Activated B cell treated with CpG ODN at 0.5 μM for 24 hours (primary cell): ENCODE measurements around the gene BACE2. TPM values are rescaled to one million over a fixed set of nuclear protein-coding genes. Genes with fewer than 3 reads are reported as not detected.
"Not testable (repeated sequence)": the region's sequence is repeated elsewhere in the genome, so short reads cannot be mapped to it uniquely, and the experiment has no call there.

Experiments
- ATAC-seq: fragments of 200-7000 bp; cut with Tn5 transposase; one replicate; pipeline ENCODE4 v1.10.0; 2021; ENCODE audit warnings: low read depth, mild to moderate bottlenecking, moderate library complexity
- CTCF ChIA-PET: fragments of 350-600 bp; sonication (Branson Sonifier 250); formaldehyde crosslinking; loops from one replicate; lab custom pipeline; 2021; ENCODE audit warnings: antibody characterized with exemption; lab: Charles Lee
- POLR2A ChIA-PET: fragments of 350-600 bp; sonication (Branson Sonifier 250); formaldehyde crosslinking; loops from one replicate; lab custom pipeline; 2021; ENCODE audit warnings: antibody characterized with exemption; lab: Charles Lee
- DNase-seq: peaks from one replicate; pipeline ENCODE4 v3.0.0; 2022
- H3K27ac Mint-ChIP-seq: one replicate; pipeline ENCODE4 v1.8.0; 2020; ENCODE audit warnings: mixed read lengths
- H3K27me3 Mint-ChIP-seq: one replicate; pipeline ENCODE4 v1.8.0; 2021; ENCODE audit warnings: mixed read lengths
- H3K36me3 Mint-ChIP-seq: one replicate; pipeline ENCODE4 v1.8.0; 2021; ENCODE audit warnings: low read depth, mixed read lengths
- H3K4me1 Mint-ChIP-seq: one replicate; pipeline ENCODE4 v1.8.0; 2021; ENCODE audit warnings: mixed read lengths
- H3K4me3 Mint-ChIP-seq: one replicate; pipeline ENCODE4 v1.8.0; 2020; ENCODE audit warnings: mild to moderate bottlenecking, mixed read lengths
- H3K9me3 Mint-ChIP-seq: one replicate; pipeline ENCODE4 v1.8.0; 2020; ENCODE audit warnings: mixed read lengths
- intact Hi-C: fragments of 100-400 bp; cut with micrococcal nuclease; formaldehyde crosslinking; loops from one replicate; pipeline ENCODE4 v1.15.1; 2024
- total RNA-seq: library from RNA; stranded (reverse); gene quantifications from 2 replicates; pipeline ENCODE4 v1.2.3, GENCODE V29; 2022
- TF ChIP-seq, protein P1 (sequence below): fragments of 200-600 bp; IDR thresholded peaks from one replicate; pipeline ENCODE4 v1.8.0; 2022; ENCODE audit warnings: antibody characterized with exemption, mild to moderate bottlenecking

The BACE2 gene
- total RNA-seq, 1 donor from 2014 or later, result 17.1 TPM

DNA sequence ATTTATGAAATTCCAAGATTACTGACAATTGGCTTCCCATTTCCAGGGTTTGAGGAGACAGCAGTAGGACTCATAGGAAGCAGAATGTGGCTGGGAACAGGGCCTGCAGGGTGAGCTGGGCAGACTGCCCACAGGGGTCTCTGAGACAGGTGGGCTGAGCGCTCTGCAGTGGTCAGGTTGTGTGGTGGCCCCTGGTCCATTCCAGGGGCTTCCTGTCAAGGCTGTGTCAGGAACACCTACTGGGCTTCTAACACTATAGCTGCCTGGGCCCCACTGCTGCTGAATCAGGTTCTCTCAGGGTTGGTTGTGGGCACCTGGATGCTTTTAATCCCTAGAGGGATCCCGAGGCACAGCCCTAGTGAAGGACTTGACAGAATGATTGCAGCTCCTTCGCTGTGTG, 72.1 kb downstream of the BACE2 start:
- H3K36me3 Mint-ChIP-seq, result peaks cover 65% of the 10 kb centered on the region
- ChIA-PET CTCF (no interaction called here), POLR2A (no interaction called here)
- no peaks in the 10 kb centered on the region for H3K27me3 Mint-ChIP-seq
- ATAC-seq, result no peak
- intact Hi-C loops, result no loop called here
- no peak overlapping the region for H3K4me3 Mint-ChIP-seq
- TF ChIP-seq, protein P1, sequence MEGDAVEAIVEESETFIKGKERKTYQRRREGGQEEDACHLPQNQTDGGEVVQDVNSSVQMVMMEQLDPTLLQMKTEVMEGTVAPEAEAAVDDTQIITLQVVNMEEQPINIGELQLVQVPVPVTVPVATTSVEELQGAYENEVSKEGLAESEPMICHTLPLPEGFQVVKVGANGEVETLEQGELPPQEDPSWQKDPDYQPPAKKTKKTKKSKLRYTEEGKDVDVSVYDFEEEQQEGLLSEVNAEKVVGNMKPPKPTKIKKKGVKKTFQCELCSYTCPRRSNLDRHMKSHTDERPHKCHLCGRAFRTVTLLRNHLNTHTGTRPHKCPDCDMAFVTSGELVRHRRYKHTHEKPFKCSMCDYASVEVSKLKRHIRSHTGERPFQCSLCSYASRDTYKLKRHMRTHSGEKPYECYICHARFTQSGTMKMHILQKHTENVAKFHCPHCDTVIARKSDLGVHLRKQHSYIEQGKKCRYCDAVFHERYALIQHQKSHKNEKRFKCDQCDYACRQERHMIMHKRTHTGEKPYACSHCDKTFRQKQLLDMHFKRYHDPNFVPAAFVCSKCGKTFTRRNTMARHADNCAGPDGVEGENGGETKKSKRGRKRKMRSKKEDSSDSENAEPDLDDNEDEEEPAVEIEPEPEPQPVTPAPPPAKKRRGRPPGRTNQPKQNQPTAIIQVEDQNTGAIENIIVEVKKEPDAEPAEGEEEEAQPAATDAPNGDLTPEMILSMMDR, result no peak
- DNase-seq, result no peak
- peaks cover 20% of the 10 kb centered on the region for H3K4me1 Mint-ChIP-seq
- no peaks in the 10 kb centered on the region for H3K9me3 Mint-ChIP-seq
- H3K27ac Mint-ChIP-seq, result no peak overlapping the region

DNA sequence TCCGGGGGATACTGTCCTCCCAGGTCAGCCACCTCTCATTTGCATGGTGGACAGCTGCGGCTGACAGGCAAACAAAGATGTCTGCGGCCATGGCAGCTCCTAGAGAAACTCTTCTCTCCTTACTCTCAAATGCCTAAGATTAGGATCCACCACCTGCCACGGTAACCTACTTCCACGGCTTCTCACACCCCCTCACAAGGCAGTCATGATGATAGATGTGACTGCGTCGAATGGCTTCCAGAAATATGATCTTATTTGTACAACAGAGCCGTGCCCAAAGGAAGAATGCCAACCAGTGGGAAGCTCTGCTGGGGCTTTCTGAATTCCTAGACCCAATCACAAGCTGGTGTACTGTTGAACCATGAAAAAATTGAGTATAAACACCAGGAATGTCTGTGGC, 73.4 kb downstream of the BACE2 start:
- ChIA-PET CTCF (no interaction called here), POLR2A (no interaction called here)
- Mint-ChIP-seq H3K9me3 (no peaks in the 10 kb centered on the region), H3K4me1 (peaks cover 9% of the 10 kb centered on the region), H3K36me3 (peaks cover 72% of the 10 kb centered on the region), H3K4me3 (no peak overlapping the region), H3K27me3 (no peaks in the 10 kb centered on the region), H3K27ac (peak overlapping the region; percentile 63)
- intact Hi-C loops, result no loop called here
- ATAC-seq, result no peak
- TF ChIP-seq, protein P1, result no peak
- DNase-seq, result no peak

DNA sequence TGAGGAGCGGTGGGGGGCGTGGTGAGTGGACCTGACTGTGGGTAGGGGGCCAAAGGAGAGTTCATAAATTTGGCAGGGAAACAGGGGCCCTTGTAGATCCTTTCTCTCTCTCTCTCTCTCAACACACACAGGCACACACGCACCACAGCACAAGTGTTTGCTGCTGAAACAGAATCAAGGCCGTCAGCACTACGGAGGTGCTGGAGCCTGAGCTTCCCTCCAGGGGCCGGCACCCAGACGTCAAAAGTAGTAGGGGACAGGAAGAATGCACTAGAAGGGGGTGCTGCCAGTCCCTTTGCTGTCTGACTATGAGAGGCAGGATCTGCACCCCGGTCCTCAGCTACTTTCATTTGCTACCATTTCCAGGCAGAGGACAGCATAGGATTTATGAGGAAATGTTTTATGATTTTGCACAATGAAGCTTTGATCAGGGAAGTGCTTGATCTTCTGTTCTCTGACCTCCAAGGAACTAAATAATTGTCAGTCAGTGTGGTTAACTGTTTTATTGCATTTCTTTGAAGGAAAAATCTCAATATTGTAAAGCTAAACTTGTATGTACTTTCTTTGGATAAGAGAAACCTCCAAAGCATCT, 74.4 kb downstream of the BACE2 start:
- ChIA-PET POLR2A (no interaction called here), CTCF (no interaction called here)
- Mint-ChIP-seq H3K9me3 (no peaks in the 10 kb centered on the region), H3K4me3 (no peak overlapping the region), H3K27ac (no peak overlapping the region), H3K4me1 (peaks cover 7% of the 10 kb centered on the region), H3K27me3 (no peaks in the 10 kb centered on the region), H3K36me3 (peaks cover 74% of the 10 kb centered on the region)
- intact Hi-C loops, result no loop called here
- TF ChIP-seq, protein P1, result no peak
- no peak for DNase-seq
- no peak for ATAC-seq

DNA sequence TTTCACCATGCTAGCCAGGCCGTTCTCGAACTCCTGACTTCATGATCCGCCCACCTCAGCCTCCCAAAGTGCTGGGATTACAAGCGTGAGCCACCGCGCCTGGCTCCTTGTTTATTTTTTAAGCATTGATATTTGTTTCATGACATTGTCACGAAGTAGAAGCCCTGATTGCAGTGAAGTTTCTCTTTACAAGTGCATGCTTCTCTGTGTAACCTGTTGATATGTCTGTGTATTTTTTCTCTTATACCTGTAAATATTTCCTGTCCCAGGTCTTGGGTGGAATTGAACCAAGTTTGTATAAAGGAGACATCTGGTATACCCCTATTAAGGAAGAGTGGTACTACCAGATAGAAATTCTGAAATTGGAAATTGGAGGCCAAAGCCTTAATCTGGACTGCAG, 75.1 kb downstream of the BACE2 start:
- Mint-ChIP-seq H3K27me3 (no peaks in the 10 kb centered on the region), H3K4me3 (no peak overlapping the region), H3K4me1 (peaks cover 7% of the 10 kb centered on the region), H3K9me3 (no peaks in the 10 kb centered on the region), H3K27ac (no peak overlapping the region), H3K36me3 (peaks cover 74% of the 10 kb centered on the region)
- ChIA-PET POLR2A (no interaction called here), CTCF (no interaction called here)
- ATAC-seq (no peak), DNase-seq (no peak)
- intact Hi-C loops, result no loop called here
- TF ChIP-seq, protein P1, result no peak

DNA sequence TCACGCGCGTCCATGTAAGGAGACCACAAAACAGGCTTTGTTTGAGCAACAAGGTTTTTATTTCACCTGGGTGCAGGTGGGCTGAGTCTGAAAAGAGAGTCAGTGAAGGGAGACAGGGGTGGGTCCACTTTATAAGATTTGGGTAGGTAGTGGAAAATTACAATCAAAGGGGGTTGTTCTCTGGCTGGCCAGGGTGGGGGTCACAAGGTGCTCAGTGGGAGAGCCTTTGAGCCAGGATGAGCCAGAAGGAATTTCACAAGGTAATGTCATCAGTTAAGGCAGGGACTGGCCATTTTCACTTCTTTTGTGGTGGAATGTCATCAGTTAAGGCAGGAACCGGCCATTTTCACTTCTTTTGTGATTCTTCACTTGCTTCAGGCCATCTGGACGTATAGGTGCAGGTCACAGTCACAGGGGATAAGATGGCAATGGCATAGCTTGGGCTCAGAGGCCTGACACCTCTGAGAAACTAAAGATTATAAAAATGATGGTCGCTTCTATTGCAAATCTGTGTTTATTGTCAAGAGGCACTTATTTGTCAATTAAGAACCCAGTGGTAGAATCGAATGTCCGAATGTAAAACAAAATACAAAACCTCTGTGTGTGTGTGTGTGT, 76.4 kb downstream of the BACE2 start:
- intact Hi-C loops, result not testable (repeated sequence)

More for the DNA sequence above, 76.4 kb downstream of the BACE2 start:
- H3K36me3 Mint-ChIP-seq, result peaks cover 80% of the 10 kb centered on the region
- CTCF ChIA-PET, DNase-seq, POLR2A ChIA-PET, H3K27ac Mint-ChIP-seq, ATAC-seq, H3K9me3 Mint-ChIP-seq, H3K27me3 Mint-ChIP-seq, H3K4me1 Mint-ChIP-seq, H3K4me3 Mint-ChIP-seq: not testable (repeated sequence)
